Body of pancreas (tissue), 4 donors: ENCODE results near the gene ELL.

Source experiments
- CTCF ChIP-seq, 7 experiments: fragments of 450-650 bp in 4 of 7; fragments of 200-600 bp in 3 of 7; sonication (generic) in 3 of 7; IDR thresholded peaks; one replicate each; pipeline ENCODE4 v1.5.1; 2016 to 2019; ENCODE audit warnings: antibody characterized with exemption in 7 of 7
- POLR2A ChIP-seq, 3 donors: fragments of 450-650 bp; IDR thresholded peaks; one replicate each; pipeline ENCODE4 v1.6.1; 2016; ENCODE audit warnings: antibody characterized with exemption in 3 of 3, mild to moderate bottlenecking in 2 of 3

- TF ChIP-seq CTCF (IDR thresholded peaks at IDR 0.05), result peak in 3 of 7 experiments; percentile 7 to 28 (median 26)
- TF ChIP-seq POLR2A (IDR thresholded peaks at IDR 0.05), result no peak
Measured at GRCh38 chr19:18440415-18440877, 81.4 kb downstream of the ELL start.
